ENCODE data around the gene CASP4. TPM values are rescaled to one million over a fixed set of nuclear protein-coding genes. Genes with fewer than 3 reads are reported as not detected.
A peak's percentile ranks its signal among the peaks of the same experiment; 100 is the strongest.

CASP4 gene
- total RNA-seq, 1 donor from 2014 or later: 0.86 TPM

GRCh38 chr11:104893876-104894275 lies 74.5 kb downstream of the CASP4 start:
- Mint-ChIP-seq H3K27ac (ENCODE audit: unreplicated experiment) (peak overlapping the region; percentile 73), H3K9me3 (ENCODE audit: unreplicated experiment) (no peaks in the 10 kb centered on the region), H3K27me3 (ENCODE audit: low read depth, unreplicated experiment) (no peaks in the 10 kb centered on the region), H3K4me1 (ENCODE audit: low read depth, unreplicated experiment) (peaks cover 17% of the 10 kb centered on the region), H3K36me3 (ENCODE audit: low read depth, unreplicated experiment) (no peaks in the 10 kb centered on the region), H3K4me3 (ENCODE audit: unreplicated experiment) (no peak overlapping the region)
- no peak for TF ChIP-seq EZH2 (IDR thresholded peaks at IDR 0.05; ENCODE audit: insufficient read depth, low read length)
- TF ChIP-seq, protein P1, sequence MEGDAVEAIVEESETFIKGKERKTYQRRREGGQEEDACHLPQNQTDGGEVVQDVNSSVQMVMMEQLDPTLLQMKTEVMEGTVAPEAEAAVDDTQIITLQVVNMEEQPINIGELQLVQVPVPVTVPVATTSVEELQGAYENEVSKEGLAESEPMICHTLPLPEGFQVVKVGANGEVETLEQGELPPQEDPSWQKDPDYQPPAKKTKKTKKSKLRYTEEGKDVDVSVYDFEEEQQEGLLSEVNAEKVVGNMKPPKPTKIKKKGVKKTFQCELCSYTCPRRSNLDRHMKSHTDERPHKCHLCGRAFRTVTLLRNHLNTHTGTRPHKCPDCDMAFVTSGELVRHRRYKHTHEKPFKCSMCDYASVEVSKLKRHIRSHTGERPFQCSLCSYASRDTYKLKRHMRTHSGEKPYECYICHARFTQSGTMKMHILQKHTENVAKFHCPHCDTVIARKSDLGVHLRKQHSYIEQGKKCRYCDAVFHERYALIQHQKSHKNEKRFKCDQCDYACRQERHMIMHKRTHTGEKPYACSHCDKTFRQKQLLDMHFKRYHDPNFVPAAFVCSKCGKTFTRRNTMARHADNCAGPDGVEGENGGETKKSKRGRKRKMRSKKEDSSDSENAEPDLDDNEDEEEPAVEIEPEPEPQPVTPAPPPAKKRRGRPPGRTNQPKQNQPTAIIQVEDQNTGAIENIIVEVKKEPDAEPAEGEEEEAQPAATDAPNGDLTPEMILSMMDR (IDR thresholded peaks at IDR 0.05; ENCODE audit: insufficient read depth, low read depth, low read length): no peak
- Histone ChIP-seq H3K27me3 (ENCODE audit: insufficient read depth, low read length) (no peaks in the 10 kb centered on the region), H3K9me3 (ENCODE audit: insufficient read depth, low read depth, low read length) (no peaks in the 10 kb centered on the region), H3K79me2 (ENCODE audit: insufficient read depth, low read length) (no peaks in the 10 kb centered on the region), H3K4me1 (ENCODE audit: insufficient read depth, low read length) (peaks cover 12% of the 10 kb centered on the region), H2AFZ (ENCODE audit: low read depth, low read length) (no peak overlapping the region), H3K9ac (ENCODE audit: low read length) (no peak overlapping the region), H3K27ac (ENCODE audit: low read depth, low read length) (no peak overlapping the region), H3K4me2 (ENCODE audit: low read length) (no peak overlapping the region), H4K20me1 (ENCODE audit: insufficient read depth, low read length) (no peaks in the 10 kb centered on the region), H3K36me3 (ENCODE audit: insufficient read depth, low read length) (no peaks in the 10 kb centered on the region), H3K4me3 (ENCODE audit: insufficient read depth, low read depth, low read length) (no peak overlapping the region)
- DNase-seq (ENCODE audit: low read depth) (no peak), FAIRE-seq (no peak)

Other genes starting within 250 kb of the CASP4 start
- gene CASP12, start 70.1 kb downstream of the CASP4 start, total RNA-seq: not detected in 2 replicates
- gene CASP5, start 54.6 kb upstream of the CASP4 start, total RNA-seq: not detected in 2 replicates
- 1.6 and 1.9 TPM in 2 replicates for gene CASP1, start 66.6 kb upstream of the CASP4 start, total RNA-seq
- gene CARD16, start 76.8 kb upstream of the CASP4 start, total RNA-seq: 1.6 and 2.0 TPM in 2 replicates
- gene CARD18, start 171.2 kb upstream of the CASP4 start, total RNA-seq: not detected in 2 replicates

Data from astrocyte (in vitro differentiated cells and primary cell).